ENCODE data around the gene CFAP61.

DNA sequence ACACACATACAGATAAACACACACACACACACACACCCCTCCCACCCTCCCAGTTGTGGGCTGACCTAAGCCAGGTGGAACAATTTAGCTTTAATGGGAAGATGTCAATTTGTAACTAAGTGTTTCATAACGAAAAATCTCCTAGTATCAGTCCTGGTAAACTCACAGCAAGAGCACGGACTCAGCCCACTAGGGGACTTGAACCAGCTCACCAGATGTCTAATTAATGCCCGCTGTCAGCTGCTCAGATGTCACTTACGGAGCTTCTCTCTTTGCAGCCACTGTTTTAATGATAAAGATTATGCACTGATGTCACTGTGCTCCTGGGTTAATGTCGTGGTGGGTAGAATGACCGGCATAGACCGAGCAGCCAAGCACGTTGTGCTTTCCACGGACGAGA is 199.0 kb downstream of the CFAP61 start:
- TF ChIP-seq, protein P1, sequence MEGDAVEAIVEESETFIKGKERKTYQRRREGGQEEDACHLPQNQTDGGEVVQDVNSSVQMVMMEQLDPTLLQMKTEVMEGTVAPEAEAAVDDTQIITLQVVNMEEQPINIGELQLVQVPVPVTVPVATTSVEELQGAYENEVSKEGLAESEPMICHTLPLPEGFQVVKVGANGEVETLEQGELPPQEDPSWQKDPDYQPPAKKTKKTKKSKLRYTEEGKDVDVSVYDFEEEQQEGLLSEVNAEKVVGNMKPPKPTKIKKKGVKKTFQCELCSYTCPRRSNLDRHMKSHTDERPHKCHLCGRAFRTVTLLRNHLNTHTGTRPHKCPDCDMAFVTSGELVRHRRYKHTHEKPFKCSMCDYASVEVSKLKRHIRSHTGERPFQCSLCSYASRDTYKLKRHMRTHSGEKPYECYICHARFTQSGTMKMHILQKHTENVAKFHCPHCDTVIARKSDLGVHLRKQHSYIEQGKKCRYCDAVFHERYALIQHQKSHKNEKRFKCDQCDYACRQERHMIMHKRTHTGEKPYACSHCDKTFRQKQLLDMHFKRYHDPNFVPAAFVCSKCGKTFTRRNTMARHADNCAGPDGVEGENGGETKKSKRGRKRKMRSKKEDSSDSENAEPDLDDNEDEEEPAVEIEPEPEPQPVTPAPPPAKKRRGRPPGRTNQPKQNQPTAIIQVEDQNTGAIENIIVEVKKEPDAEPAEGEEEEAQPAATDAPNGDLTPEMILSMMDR (IDR thresholded peaks at IDR 0.05), result no peak
- TF ChIP-seq POLR2A (IDR thresholded peaks at IDR 0.05), result no peak

Data from breast epithelium (tissue), 3 donors.